HG02885 (cell line): ENCODE results near the gene PRRG2.

ENCODE experiments used
- ATAC-seq: cut with Tn5 transposase; IDR thresholded peaks from one replicate; pipeline ENCODE4 v1.9.1; 2021; ENCODE audit warnings: mild to moderate bottlenecking; ENCODE audit not compliant: unreplicated experiment, poor library complexity

PRRG2 gene

DNA sequence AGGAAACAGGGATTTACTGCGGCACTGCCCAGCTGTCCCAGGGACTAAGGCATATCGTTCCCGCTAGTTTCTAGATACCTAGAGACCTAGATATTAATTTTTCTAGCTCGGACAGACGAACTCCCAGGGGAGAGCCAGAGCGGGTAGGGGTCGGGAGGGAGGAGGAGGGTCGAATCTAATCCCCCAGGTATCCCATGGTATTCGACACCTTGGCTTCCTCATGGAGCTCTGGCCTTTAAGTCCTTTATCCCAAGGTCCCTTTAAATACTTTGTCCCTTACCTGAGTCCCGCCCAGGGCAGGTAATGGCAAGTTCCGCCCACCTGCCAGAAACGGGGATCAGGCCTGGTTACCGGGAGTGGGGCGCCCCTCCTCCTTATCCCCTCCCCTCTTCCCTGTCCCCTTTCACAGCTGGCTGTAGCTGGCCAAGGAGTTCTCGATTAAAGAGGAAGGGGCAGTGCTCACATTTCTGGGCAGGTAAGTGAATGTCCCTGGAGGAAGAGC, at the start of gene PRRG2:
PRRG2 (plus strand) TSS at position 310 of the 502 bp plus-strand sequence. CDS start 1,904 bp downstream, outside the sequence.
- no peak for ATAC-seq

DNA sequence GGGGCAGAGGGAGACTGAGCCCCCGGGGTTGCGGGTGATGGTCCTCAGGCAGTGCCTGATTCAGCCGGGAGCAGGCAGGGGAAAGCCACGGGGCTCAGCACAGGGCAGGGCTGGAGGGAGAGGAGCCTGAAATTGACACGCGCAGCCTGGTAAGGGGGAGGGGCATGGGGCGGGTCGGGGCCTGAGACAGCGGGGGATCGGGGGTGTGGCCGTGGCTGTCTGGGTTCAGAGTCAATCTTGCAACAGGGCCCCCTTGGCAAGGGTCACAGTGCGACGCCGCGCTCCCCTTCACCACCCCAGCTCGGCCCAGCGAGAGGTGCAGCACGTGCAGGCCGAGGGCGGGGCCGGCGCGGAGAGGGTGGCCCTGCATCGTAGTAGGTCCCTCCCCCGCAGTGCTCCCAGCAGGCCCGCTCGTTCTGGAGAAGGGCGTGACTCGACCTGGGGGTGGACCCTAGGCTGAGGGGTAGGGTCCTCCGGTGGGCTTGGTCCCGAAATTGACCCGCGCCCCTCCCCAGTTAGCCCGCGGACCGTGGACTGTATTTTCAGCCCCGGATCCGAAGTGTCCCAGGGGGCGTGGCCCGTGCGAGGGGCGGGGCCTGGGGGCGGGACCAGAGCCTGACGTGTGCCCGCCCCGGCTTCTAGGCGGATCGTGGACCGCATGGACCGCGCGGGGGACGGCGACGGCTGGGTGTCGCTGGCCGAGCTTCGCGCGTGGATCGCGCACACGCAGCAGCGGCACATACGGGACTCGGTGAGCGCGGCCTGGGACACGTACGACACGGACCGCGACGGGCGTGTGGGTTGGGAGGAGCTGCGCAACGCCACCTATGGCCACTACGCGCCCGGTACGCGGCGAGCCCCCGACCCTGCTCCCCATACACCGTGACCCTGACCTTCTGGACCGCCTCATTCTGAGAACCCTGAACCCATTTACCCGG, 47.3 kb upstream of the PRRG2 start:
- ATAC-seq, result peak; percentile 82

DNA sequence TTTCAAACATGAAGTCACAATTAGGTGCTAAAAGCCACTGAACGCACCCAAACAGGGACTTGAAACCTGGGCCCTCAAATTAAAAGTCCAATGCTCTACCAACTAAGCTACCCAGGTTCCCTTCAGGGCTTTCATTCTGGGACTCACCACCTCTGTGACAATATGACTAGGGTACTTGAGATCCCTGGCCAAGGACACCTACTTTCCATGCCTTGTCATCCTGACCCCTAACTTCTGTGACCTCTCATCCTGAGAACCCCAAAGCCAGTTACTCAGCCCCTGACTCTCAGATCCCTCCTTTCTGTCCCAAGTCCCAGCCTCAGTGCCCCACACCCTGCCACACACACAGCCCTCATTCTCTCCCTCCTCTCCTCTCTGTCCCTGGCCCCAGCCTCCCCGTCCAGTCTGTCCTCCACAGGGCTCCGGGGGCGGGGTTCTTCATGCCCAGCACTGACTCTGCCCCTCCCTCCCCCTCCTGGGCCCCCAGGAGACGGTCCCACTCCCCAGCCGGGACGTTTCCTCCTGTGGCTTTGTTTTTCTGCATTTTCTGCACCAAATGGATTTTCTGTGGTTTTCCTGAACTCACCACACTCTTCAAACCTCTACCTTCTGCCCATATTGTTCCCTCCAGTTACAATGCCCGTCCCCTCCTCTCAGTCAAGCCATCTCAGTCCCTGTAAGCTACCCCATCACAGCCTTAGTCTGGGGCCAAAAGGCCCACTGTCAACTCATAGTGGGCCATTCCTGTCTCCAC, 46.3 kb upstream of the PRRG2 start:
- no peak for ATAC-seq

DNA sequence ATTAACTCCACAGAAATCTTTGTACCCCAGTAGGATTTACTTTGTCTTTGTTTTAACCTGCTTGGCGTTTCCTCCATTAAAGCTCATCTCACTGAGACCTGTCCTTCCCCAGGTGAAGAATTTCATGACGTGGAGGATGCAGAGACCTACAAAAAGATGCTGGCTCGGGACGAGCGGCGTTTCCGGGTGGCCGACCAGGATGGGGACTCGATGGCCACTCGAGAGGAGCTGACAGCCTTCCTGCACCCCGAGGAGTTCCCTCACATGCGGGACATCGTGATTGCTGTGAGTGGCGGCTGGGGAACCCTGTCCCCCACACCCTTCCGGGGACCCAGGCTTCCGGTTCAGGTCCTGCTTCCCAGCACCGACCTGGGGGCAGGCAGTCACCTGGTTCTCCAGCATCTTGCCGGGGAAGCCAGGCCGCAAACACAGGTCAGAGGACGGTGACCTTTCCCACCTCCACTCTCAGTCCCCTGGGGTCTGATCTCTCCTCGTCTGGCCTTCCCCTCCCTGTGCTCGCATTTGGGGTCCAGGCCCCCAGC, 44.1 kb upstream of the PRRG2 start:
- no peak for ATAC-seq

DNA sequence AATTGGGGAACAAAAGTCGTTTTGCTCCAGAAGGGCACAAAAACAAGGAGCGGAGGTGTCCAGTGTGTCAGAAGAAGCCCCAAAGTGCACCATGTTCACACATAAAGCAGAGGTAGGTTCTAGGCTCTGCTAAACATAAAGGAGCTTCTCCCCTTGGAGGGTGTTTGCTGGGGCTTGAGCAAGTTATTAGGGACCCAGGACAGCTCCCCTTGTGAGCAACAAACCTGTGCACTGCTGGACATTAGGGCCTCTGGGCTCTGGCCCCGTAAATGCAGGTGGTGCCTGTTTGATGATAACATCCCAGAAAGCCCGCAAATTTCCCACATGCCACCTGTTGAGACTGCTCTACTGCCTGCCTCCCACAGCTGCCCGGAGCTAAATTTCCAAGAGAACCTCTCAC, 42.5 kb upstream of the PRRG2 start:
- no peak for ATAC-seq

DNA sequence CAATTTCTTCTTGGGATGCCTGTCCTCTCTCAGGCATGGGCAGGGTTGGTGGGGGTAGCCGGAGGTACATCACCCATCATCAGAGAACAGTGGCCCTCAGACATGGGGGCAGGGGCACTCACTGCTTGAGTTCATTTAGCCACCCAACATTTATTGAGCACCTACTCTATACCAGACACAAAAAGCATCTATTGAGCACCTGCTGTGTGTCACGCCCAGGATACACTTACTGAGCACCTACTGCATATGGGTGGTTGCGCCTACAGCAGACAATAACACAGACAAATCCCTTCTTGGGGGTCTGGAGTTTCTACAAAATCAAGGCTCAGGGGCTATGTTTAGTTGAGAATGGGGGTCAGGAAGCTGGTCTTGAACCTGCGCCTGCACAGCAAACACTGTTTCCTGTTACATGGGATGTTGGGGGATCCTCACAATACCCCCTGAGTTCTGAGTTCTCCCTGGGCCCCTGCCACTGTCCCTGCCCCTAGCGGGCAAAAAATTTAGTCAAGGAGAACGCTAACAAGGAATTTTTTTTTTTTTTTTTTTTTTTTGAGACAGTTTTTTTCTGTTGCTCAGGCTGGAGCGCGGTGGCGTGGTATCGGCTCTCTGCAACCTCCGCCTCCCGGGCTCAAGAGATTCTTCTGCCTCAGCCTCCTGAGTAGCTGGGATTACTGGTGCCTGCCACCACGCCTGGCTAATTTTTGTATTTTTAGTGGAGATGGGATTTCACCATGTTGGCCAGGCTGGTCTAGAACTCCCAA, 41.7 kb upstream of the PRRG2 start:
- ATAC-seq, result no peak

DNA sequence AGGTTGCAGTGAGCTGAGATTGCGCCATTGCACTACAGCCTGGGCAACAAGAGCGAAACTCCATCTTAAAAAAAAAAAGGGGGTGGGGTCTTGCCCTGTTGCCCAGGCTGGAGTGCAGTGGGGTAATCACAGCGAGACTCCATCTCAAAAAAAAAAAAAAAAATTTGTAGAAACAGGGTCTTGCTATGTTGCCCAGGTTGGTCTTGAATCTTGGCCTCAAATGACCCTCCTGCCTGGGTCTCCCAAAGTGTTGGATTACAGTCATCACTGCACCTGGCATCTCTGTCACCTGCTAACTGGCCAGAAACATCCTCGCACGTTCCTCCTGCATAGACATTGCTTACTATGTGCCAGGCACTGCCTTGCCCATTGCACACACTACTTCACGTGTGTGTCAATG, 39.2 kb upstream of the PRRG2 start:
- no peak for ATAC-seq

DNA sequence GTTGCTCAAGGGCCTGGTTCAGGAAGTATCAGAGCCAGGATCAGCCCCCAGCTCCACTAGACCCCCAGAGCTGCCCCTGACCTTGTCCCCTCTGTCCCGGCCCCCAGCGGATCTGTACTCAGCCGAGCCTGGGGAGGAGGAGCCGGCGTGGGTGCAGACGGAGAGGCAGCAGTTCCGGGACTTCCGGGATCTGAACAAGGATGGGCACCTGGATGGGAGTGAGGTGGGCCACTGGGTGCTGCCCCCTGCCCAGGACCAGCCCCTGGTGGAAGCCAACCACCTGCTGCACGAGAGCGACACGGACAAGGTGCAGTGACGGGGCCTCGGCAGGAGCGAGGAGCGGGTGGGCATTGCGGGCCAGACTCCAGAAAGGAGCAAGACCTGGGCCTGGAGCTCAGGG, 38.7 kb upstream of the PRRG2 start:
- no peak for ATAC-seq

DNA sequence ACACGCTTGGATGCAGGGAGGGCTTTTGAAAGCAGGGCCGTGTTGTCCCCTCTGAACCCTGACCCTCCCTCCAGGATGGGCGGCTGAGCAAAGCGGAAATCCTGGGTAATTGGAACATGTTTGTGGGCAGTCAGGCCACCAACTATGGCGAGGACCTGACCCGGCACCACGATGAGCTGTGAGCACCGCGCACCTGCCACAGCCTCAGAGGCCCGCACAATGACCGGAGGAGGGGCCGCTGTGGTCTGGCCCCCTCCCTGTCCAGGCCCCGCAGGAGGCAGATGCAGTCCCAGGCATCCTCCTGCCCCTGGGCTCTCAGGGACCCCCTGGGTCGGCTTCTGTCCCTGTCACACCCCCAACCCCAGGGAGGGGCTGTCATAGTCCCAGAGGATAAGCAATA, 38.1 kb upstream of the PRRG2 start:
- ATAC-seq, result no peak

DNA sequence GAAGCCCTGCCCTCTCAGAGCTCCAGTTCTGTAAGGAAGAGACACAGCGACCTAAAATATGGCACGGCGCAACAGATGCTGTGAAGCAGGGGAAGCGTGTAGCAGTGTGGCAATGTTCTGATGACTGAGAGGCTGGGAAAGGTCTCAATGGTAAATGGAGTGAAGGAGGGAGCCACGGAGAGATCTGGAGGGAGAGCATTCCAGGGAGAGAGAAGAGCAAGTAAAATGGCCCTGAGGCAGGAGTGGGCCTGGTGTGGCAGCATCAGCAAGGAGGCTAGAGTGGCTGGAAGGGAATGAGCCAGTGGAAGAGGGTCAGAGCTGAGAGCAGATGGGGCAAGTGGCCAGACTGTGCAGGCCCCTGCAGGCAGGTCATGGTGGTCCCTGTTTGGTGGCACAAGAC, 37.0 kb upstream of the PRRG2 start:
- ATAC-seq, result no peak

DNA sequence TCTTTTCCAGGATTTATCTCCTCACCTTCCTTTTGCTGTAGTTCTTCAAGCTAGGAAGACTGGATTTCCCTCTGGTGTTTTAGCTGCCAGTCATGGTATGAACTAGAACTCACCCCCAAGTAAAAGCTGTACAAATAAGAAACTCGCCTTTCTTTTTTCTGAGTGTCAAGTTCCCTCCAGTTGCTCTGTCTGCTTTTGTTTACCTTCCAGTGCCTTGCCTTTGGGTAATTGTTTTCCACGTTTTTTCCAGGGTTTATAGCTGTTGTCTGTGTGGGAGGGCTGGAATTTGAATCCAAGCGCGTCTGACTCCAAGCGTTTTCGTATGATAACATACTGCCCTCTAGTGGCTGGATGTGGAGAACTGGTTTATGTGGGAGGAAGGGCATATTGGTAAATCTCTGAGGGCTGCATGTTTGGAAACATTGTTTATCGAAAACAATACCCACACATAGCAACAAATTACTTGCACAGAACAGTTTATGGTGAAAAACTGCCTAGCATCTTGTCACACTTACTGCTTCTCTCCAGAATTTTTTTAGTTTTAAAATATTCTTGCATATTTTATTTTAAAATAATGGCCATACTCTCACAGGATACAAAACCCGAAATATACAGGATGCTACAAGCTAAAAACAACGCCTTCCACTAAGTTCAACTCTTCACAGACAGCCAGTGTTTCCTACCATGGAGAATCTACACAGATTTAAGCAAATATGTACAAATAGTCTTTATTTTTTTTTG, 34.1 kb upstream of the PRRG2 start:
- ATAC-seq, result no peak

DNA sequence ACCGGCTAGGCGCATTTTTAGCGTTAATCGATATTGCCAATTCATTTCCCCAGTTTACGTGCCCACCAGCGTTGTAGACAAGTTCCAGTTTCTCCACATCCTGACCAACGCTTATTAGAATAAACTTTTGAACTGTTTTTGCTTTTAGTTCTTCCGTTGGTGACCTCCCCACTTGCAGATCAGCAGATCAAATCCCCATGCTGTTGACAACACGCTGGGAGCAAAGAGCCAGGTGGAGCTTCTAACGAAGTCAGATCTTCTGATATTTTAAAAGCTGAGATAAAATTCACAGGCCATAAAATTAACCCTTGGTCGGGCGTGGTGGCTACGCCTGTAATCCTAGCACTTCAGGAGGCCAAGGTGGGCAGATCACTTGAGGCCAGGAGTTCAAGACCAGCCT, 32.1 kb upstream of the PRRG2 start:
- no peak for ATAC-seq

DNA sequence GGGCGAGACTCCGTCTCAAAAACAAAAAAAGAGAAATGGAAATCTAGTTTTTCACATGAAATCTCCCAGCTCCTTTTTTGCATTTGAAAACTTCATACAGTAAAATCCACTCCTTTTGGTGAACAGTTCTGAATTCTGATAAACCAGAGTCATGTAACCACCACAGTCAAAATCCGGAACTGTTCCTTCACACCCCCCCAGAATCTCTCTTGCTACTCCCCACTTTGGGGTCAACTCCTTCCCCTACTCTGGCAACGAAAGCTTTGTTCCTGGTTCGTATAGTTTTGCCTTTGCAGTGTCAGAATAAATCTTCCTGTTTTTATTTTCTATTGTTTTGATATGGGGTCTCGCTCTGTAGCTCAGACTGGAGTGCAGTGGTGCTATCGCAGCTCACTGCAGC, 29.6 kb upstream of the PRRG2 start:
- no peak for ATAC-seq

DNA sequence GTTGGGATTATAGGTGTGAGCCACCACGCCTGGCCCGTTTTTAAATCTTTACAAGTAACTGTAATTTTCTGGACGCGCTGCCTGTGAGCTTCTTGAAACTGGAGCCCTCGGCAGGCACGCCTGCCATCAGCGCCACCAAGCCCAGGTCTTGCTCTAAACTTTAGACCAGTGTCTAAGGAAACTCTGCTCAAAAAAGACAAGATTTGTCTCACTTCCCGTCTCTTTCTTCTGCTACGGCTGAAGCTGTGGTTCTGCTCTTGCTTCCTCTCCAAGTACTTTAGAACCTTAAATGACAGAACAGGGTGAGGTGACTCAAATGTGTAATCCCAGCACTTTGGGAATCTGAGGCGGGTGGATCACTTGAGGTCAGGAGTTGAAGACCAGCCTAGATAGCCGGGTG, 28.4 kb upstream of the PRRG2 start:
- ATAC-seq, result no peak

DNA sequence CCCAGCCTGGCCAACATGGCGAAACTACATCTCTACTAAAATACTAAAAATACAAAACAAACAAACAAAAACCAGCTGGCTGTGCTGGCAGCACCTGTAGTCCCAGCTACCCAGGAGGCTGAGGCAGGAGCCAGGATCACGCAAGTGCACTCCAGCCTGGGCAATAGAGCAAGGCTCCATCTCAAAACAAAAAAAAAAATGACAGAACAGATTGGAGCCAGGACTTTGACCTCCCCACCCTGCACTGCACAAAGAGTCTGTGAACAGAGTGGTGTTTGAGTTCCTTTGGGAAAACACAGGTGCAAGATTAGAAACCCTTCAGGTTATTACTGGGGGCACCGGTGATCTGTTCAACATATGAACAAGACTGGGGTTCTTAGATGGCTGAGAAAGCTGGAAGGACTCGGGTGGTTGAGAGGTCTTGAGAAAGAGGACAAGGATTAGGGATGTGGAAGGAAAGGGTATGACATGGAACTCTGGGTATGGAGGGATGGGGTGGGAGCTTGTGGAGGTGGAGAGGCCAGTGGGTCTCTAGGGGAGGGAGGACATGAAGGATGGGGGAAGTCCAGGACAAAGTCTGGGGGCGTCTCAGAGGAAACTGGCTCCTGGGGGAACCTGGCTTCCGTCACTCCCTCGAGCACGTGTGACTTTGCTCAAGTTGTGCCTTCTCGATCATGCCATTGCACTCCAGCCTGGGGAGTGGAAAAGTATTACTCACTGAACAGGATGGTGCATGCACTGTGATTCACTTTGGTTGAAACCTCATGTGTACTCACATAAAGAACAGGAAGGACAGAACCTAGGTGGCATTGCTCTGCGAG, 27.5 kb upstream of the PRRG2 start:
- no peak for ATAC-seq

DNA sequence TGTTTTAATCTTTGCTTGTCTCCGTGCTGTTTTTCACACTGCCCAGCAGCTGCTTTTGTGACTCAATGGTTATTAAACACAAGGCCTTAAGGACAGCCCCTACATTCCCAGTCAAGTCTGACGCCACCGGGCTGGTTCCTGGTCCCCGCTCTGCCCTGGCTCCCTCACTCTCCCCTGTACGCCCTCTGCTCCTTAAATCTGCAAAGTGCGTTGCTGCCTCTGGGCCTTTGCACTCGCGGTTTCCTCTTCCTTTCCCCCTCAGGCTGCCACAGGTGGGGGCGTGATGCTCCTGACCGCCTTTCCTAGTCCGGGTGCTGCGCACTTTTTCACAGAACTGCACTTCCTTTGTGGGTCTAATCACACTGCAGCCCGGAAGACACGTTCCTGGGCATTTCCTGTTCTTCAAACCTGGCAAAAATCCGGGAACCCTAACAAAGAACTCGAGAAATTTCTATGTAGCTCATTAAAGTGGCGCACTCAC, 26.4 kb upstream of the PRRG2 start:
- no peak for ATAC-seq

DNA sequence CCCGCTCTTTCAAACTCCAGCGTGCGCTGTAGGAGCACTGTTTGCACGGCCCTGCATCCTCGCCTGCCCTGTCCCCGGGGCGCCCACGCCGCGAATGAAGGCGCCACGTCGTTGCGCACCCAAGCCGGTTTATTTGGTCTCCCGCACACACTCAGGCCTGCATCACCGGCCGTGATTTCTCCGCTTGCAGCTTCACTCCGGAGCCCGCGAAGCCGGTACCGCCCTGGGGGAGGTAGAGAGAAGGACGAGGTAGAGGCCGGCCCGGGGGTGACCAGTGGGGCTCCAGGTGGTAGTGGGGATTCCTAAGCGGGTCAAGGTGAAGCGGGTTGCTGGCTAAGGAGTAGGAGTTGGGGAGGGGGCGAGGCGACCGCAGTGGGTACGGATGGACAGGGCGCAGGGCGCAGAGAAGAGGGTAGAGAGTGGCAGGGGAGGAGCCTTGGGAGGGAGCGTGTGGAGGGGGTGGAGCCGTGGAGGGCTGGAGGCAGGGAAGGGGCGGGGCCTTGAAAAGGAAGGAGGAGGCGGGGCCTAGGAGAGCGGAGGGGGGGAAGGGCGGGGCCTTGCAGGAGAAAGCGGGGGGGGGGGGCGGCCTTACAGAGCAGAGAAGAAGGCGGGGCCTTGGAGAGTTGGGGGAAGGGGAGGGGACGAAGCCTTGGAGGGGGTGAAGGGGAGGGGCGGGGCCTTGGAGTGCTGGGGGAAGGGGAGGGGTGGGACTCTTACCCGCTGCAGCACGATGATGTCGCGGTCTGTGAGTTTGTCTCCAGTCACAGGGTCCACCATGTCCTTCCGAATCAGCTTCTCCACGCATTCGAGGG, 25.3 kb upstream of the PRRG2 start:
- ATAC-seq, result no peak
